Neutrophil (primary cell): Measurements from ENCODE around the gene PAFAH1B1.

Experiments used
- H3K27ac ChIP-seq: fragments of 200-600 bp; sonication (generic); 2 replicates; pipeline ENCODE4 v1.5.1; 2016; ENCODE audit warnings: mild to moderate bottlenecking, moderate library complexity
- H3K27me3 ChIP-seq: fragments of 200-600 bp; sonication (generic); 2 replicates; pipeline ENCODE4 v1.6.0; 2016; ENCODE audit warnings: mild to moderate bottlenecking
- H3K36me3 ChIP-seq: fragments of 200-600 bp; sonication (generic); 2 replicates; pipeline ENCODE4 v1.5.1; 2017
- H3K4me1 ChIP-seq, 2 experiments: fragments of 200-600 bp in 1 of 2; sonication (generic) in 1 of 2; 1 replicate in 1 of 2; 2 replicates in 1 of 2; pipeline versions ENCODE4 v1.5.1 to v1.6.1; 2013 to 2016; ENCODE audit warnings: low read depth in 1 of 2, low read length in 1 of 2, mild to moderate bottlenecking in 1 of 2, moderate library complexity in 1 of 2; ENCODE audit not compliant: control insufficient read depth in 1 of 2, insufficient read depth in 1 of 2
- H3K4me3 ChIP-seq, 2 experiments: fragments of 200-600 bp in 1 of 2; sonication (generic) in 1 of 2; 1 replicate in 1 of 2; 2 replicates in 1 of 2; pipeline ENCODE4 v1.5.1; 2013 to 2016; ENCODE audit warnings: low read depth in 1 of 2, low read length in 1 of 2, mild to moderate bottlenecking in 1 of 2, moderate library complexity in 1 of 2
- H3K9me3 ChIP-seq: fragments of 200-600 bp; sonication (generic); 2 replicates; pipeline ENCODE4 v1.5.1; 2016
- TF ChIP-seq, protein P1 (sequence below): fragments of 200-600 bp; sonication (generic); IDR thresholded peaks from 2 replicates; pipeline ENCODE4 v1.5.1; 2016; ENCODE audit warnings: antibody characterized with exemption

Gene PAFAH1B1

GRCh38 chr17:2691069-2691871 is 97.8 kb downstream of the PAFAH1B1 start:
- H3K4me3 ChIP-seq = no peak overlapping the region
- no peaks in the 10 kb centered on the region for H3K27me3 ChIP-seq
- no peaks in the 10 kb centered on the region for H3K4me1 ChIP-seq
- H3K27ac ChIP-seq = no peak overlapping the region
- no peaks in the 10 kb centered on the region for H3K9me3 ChIP-seq
- H3K36me3 ChIP-seq = peaks cover 17% of the 10 kb centered on the region
- TF ChIP-seq, protein P1, sequence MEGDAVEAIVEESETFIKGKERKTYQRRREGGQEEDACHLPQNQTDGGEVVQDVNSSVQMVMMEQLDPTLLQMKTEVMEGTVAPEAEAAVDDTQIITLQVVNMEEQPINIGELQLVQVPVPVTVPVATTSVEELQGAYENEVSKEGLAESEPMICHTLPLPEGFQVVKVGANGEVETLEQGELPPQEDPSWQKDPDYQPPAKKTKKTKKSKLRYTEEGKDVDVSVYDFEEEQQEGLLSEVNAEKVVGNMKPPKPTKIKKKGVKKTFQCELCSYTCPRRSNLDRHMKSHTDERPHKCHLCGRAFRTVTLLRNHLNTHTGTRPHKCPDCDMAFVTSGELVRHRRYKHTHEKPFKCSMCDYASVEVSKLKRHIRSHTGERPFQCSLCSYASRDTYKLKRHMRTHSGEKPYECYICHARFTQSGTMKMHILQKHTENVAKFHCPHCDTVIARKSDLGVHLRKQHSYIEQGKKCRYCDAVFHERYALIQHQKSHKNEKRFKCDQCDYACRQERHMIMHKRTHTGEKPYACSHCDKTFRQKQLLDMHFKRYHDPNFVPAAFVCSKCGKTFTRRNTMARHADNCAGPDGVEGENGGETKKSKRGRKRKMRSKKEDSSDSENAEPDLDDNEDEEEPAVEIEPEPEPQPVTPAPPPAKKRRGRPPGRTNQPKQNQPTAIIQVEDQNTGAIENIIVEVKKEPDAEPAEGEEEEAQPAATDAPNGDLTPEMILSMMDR = no peak

DNA sequence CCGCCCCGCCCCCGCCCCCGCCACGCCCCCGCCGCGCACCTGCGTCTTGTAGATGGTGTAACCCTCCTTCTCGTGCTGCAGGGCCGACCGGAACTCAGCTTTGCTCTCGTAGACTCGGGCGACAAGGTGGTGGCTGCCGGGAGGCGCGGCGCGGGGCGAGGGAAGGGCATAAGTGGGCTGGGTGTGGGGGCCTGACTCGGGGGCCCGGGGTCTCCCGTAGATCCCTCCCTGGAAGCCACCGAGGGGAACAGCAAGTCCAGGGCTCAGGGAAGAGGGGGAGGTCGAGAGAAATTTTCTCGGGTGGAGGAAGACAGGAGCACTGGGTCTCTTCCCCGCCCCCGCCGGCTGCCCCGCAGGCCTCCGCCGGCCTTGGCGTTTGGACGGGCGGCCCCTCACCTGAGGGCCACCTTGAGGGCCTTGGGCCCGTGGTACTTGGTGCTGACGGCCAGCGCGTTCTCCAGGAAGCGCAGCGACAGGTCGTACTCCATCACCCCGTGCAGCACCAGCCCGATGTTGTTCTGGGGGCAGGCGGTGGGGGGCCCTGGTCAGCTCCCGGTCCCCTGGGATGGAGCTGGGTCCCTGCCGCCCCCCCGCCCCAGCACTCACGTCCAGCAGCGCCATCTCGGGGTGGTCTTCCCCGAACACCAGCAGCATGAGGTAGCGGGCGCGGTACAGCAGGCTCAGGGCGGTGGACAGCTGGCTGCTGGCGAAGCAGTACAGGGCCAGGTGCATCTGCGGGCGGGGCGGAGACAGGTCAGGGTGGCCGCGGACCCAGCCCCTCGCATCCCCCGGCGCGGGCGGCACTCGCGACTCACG is 98.7 kb downstream of the PAFAH1B1 start:
- Histone ChIP-seq H3K36me3 (peaks cover 20% of the 10 kb centered on the region), H3K27me3 (no peaks in the 10 kb centered on the region), H3K9me3 (no peaks in the 10 kb centered on the region), H3K4me1 (no peaks in the 10 kb centered on the region), H3K4me3 (no peak overlapping the region), H3K27ac (no peak overlapping the region)
- TF ChIP-seq, protein P1 = no peak

DNA sequence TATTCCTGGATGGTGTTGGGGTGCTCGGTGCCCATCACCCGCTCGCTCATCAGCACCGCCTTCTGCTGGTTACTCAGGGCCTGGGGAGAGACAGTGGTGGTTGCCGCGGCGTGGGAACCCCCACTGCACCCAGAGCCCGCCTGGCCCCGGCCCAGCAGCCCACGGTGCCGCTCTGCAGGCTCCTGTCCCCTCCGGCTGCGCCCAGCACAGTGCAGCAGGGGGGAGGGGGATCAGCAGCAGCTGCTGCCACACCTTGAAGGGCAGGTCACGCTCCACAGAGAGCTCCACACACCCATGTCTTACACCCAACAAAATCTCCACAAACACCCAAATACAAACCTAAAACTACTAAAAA is 99.3 kb downstream of the PAFAH1B1 start:
- Histone ChIP-seq H3K4me3 (no peak overlapping the region), H3K9me3 (no peaks in the 10 kb centered on the region), H3K36me3 (peaks cover 23% of the 10 kb centered on the region), H3K4me1 (no peaks in the 10 kb centered on the region), H3K27me3 (no peaks in the 10 kb centered on the region), H3K27ac (no peak overlapping the region)
- TF ChIP-seq, protein P1 = no peak

- H3K36me3 ChIP-seq = peaks cover 30% of the 10 kb centered on the region
- H3K4me3 ChIP-seq = no peak overlapping the region
- no peaks in the 10 kb centered on the region for H3K27me3 ChIP-seq
- H3K27ac ChIP-seq = no peak overlapping the region
- TF ChIP-seq, protein P1 = no peak
- no peaks in the 10 kb centered on the region for H3K4me1 ChIP-seq
- no peaks in the 10 kb centered on the region for H3K9me3 ChIP-seq
These were observed 100.3 kb downstream of the PAFAH1B1 start for GRCh38 chr17:2693561-2694380.

GRCh38 chr17:2694381-2695242 is 101.2 kb downstream of the PAFAH1B1 start:
- Histone ChIP-seq H3K27ac (no peak overlapping the region), H3K4me3 (no peak overlapping the region), H3K27me3 (no peaks in the 10 kb centered on the region), H3K4me1 (no peaks in the 10 kb centered on the region), H3K9me3 (no peaks in the 10 kb centered on the region), H3K36me3 (peaks cover 30% of the 10 kb centered on the region)
- TF ChIP-seq, protein P1 = no peak
